ENCODE data around the gene BAK1. TPM values are rescaled to one million over a fixed set of nuclear protein-coding genes. Genes with fewer than 3 reads are reported as not detected.

The BAK1 gene
- total and polyA plus RNA-seq, 2 donors (not counting 1 experiment from before 2014, with no cell fraction given), result 12.9 to 13.0 TPM

DNA sequence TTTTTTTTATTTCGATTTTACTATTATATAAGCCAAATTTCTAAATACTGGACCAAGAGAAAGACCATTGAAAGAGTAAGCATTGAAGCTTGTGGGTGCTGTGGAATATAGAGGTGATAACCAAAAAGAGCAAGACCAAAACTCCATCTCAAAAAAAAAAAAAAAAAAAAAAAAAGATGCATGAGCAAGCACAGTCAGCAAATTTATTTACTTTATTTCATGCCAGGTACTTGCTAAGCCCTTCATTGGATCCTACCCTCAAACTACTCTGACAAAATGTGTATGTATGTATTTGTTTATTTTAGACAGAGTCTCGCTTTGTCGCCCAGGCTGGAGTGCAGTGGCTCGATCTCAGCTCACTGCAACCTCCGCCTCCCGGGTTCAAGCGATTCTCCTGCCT lies 27.8 kb downstream of the BAK1 start:
- H3K4me2 ChIP-seq (ENCODE audit: extremely low read depth, insufficient read depth, low read length), result no peak overlapping the region
- H3K4me1 ChIP-seq (ENCODE audit: control insufficient read depth, extremely low read depth, insufficient read depth, low read length), result no peaks in the 10 kb centered on the region
- no peak overlapping the region for H3K4me3 ChIP-seq (replicated peaks in 1 of 4; ENCODE audit: control extremely low read depth in 1 of 4, insufficient read depth in 1 of 4, low read depth in 3 of 4, low read length in 4 of 4)
- H4K20me1 ChIP-seq (ENCODE audit: control insufficient read depth, extremely low read depth, insufficient read depth, low read length), result no peaks in the 10 kb centered on the region
- no peak overlapping the region for H3K9ac ChIP-seq (ENCODE audit: insufficient read depth, low read length)
- no peaks in the 10 kb centered on the region for H3K79me2 ChIP-seq (ENCODE audit: control insufficient read depth, insufficient read depth, low read length)
- TF ChIP-seq, protein P1, sequence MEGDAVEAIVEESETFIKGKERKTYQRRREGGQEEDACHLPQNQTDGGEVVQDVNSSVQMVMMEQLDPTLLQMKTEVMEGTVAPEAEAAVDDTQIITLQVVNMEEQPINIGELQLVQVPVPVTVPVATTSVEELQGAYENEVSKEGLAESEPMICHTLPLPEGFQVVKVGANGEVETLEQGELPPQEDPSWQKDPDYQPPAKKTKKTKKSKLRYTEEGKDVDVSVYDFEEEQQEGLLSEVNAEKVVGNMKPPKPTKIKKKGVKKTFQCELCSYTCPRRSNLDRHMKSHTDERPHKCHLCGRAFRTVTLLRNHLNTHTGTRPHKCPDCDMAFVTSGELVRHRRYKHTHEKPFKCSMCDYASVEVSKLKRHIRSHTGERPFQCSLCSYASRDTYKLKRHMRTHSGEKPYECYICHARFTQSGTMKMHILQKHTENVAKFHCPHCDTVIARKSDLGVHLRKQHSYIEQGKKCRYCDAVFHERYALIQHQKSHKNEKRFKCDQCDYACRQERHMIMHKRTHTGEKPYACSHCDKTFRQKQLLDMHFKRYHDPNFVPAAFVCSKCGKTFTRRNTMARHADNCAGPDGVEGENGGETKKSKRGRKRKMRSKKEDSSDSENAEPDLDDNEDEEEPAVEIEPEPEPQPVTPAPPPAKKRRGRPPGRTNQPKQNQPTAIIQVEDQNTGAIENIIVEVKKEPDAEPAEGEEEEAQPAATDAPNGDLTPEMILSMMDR (conservative IDR thresholded peaks at IDR 0.05 in 1 of 2, IDR thresholded peaks at IDR 0.05 in 1 of 2; ENCODE audit: low read depth in 1 of 2, low read length in 2 of 2), result no peak
- TF ChIP-seq EZH2 (IDR thresholded peaks at IDR 0.05; ENCODE audit: low read length, missing control alignments), result no peak
- H3K36me3 ChIP-seq (ENCODE audit: control insufficient read depth, insufficient read depth, low read length), result no peaks in the 10 kb centered on the region
- no peak overlapping the region for H2AFZ ChIP-seq (ENCODE audit: low read length)
- no peak overlapping the region for H3K27ac ChIP-seq (ENCODE audit: insufficient read depth, low read length)
- H3K27me3 ChIP-seq (ENCODE audit: control insufficient read depth, insufficient read depth, low read length), result no peaks in the 10 kb centered on the region
- DNase-seq (ENCODE audit: low read depth in 2 of 2), result no peak
- H3K9me3 ChIP-seq (ENCODE audit: control insufficient read depth, insufficient read depth, low read depth, low read length), result no peaks in the 10 kb centered on the region

DNA sequence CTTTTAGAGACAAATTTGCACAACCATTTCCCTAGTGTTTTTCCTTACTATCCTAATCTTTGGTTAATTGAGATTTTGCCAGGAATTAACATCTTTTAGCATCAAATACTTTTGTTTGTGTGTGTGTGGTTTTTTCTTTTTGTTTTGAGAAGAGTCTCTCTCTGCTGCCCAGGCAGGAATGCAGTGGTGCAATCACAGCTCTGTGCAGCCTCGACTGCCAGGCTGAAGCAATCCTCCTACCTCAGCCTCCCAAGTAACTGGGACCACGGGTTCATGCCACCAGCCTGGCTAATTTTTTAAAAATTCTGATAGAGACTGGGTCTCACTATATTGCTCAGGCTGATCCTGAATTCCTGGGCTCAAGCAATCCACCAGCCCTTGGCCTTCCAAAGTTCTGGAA lies 28.5 kb downstream of the BAK1 start:
- Histone ChIP-seq H3K27me3 (ENCODE audit: control insufficient read depth, insufficient read depth, low read length) (no peaks in the 10 kb centered on the region), H3K36me3 (ENCODE audit: control insufficient read depth, insufficient read depth, low read length) (no peaks in the 10 kb centered on the region), H4K20me1 (ENCODE audit: control insufficient read depth, extremely low read depth, insufficient read depth, low read length) (no peaks in the 10 kb centered on the region), H3K79me2 (ENCODE audit: control insufficient read depth, insufficient read depth, low read length) (no peaks in the 10 kb centered on the region), H3K27ac (ENCODE audit: insufficient read depth, low read length) (no peak overlapping the region), H3K4me2 (ENCODE audit: extremely low read depth, insufficient read depth, low read length) (no peak overlapping the region), H3K4me1 (ENCODE audit: control insufficient read depth, extremely low read depth, insufficient read depth, low read length) (no peaks in the 10 kb centered on the region), H3K9ac (ENCODE audit: insufficient read depth, low read length) (no peak overlapping the region), H3K9me3 (ENCODE audit: control insufficient read depth, insufficient read depth, low read depth, low read length) (no peaks in the 10 kb centered on the region), H3K4me3 (replicated peaks in 1 of 4; ENCODE audit: control extremely low read depth in 1 of 4, insufficient read depth in 1 of 4, low read depth in 3 of 4, low read length in 4 of 4) (no peak overlapping the region), H2AFZ (ENCODE audit: low read length) (no peak overlapping the region)
- DNase-seq (ENCODE audit: low read depth in 2 of 2), result no peak
- TF ChIP-seq EZH2 (IDR thresholded peaks at IDR 0.05; ENCODE audit: low read length, missing control alignments), result no peak
- TF ChIP-seq, protein P1 (conservative IDR thresholded peaks at IDR 0.05 in 1 of 2, IDR thresholded peaks at IDR 0.05 in 1 of 2; ENCODE audit: low read depth in 1 of 2, low read length in 2 of 2), result no peak

DNA sequence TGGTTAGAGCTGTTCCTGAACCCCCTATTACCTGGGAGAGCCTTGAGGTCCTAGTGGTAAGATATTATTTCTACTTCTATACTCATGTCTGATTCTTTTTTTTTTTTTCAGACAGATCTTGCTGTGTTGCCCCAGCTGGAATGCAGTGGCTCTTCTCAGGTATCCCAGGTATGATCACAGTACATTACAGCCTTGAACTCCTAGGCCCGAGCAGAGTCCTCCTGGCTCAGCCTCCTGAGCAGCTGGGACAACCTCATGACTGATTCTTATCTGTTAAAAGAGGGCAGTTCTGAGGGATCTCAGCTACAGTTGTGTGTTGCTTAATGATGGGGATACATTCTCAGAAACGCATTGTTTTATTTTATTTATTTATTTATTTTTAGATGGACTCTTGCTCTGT lies 30.2 kb downstream of the BAK1 start:
- H3K36me3 ChIP-seq (ENCODE audit: control insufficient read depth, insufficient read depth, low read length), result no peaks in the 10 kb centered on the region
- H3K4me2 ChIP-seq (ENCODE audit: extremely low read depth, insufficient read depth, low read length), result no peak overlapping the region
- no peaks in the 10 kb centered on the region for H3K27me3 ChIP-seq (ENCODE audit: control insufficient read depth, insufficient read depth, low read length)
- no peak overlapping the region for H3K9ac ChIP-seq (ENCODE audit: insufficient read depth, low read length)
- no peak for DNase-seq (ENCODE audit: low read depth in 2 of 2)
- no peaks in the 10 kb centered on the region for H3K9me3 ChIP-seq (ENCODE audit: control insufficient read depth, insufficient read depth, low read depth, low read length)
- H3K79me2 ChIP-seq (ENCODE audit: control insufficient read depth, insufficient read depth, low read length), result no peaks in the 10 kb centered on the region
- no peak overlapping the region for H3K27ac ChIP-seq (ENCODE audit: insufficient read depth, low read length)
- TF ChIP-seq, protein P1 (conservative IDR thresholded peaks at IDR 0.05 in 1 of 2, IDR thresholded peaks at IDR 0.05 in 1 of 2; ENCODE audit: low read depth in 1 of 2, low read length in 2 of 2), result no peak
- no peak for TF ChIP-seq EZH2 (IDR thresholded peaks at IDR 0.05; ENCODE audit: low read length, missing control alignments)
- no peaks in the 10 kb centered on the region for H4K20me1 ChIP-seq (ENCODE audit: control insufficient read depth, extremely low read depth, insufficient read depth, low read length)
- H2AFZ ChIP-seq (ENCODE audit: low read length), result no peak overlapping the region
- no peak overlapping the region for H3K4me3 ChIP-seq (replicated peaks in 1 of 4; ENCODE audit: control extremely low read depth in 1 of 4, insufficient read depth in 1 of 4, low read depth in 3 of 4, low read length in 4 of 4)
- H3K4me1 ChIP-seq (ENCODE audit: control insufficient read depth, extremely low read depth, insufficient read depth, low read length), result no peaks in the 10 kb centered on the region
